Fibroblast of the aortic adventitia (primary cell): ENCODE results near the gene OR5AL1. TPM values are rescaled to one million over a fixed set of nuclear protein-coding genes. Genes with fewer than 3 reads are reported as not detected.
"Not testable (repeated sequence)": the region's sequence is repeated elsewhere in the genome, so short reads cannot be mapped to it uniquely, and the experiment has no call there.

Experiments used
- DNase-seq: peaks from one replicate; pipeline ENCODE4 v3.0.0-alpha.2; 2010; ENCODE audit warnings: low read depth
- H3K4me3 ChIP-seq: 2 replicates; pipeline ENCODE4 v1.5.1; 2011; ENCODE audit warnings: low read depth, mild to moderate bottlenecking, control low read depth, low read length, moderate library complexity
- total RNA-seq: library from RNA; depleted of rRNA; stranded (reverse); fragments of >200 nt; gene quantifications from 2 replicates; pipeline ENCODE4 v1.2.3, GENCODE V29; 2012; ENCODE audit warnings: low replicate concordance
- TF ChIP-seq, protein P1 (sequence below): IDR thresholded peaks from 2 replicates; pipeline ENCODE4 v1.5.1; 2011; ENCODE audit warnings: mild to moderate bottlenecking, low read length, control low read depth, inconsistent platforms; ENCODE audit not compliant: insufficient read depth

The OR5AL1 gene
- not detected in 2 replicates for total RNA-seq

- TF ChIP-seq, protein P1, sequence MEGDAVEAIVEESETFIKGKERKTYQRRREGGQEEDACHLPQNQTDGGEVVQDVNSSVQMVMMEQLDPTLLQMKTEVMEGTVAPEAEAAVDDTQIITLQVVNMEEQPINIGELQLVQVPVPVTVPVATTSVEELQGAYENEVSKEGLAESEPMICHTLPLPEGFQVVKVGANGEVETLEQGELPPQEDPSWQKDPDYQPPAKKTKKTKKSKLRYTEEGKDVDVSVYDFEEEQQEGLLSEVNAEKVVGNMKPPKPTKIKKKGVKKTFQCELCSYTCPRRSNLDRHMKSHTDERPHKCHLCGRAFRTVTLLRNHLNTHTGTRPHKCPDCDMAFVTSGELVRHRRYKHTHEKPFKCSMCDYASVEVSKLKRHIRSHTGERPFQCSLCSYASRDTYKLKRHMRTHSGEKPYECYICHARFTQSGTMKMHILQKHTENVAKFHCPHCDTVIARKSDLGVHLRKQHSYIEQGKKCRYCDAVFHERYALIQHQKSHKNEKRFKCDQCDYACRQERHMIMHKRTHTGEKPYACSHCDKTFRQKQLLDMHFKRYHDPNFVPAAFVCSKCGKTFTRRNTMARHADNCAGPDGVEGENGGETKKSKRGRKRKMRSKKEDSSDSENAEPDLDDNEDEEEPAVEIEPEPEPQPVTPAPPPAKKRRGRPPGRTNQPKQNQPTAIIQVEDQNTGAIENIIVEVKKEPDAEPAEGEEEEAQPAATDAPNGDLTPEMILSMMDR = no peak
- no peak for DNase-seq
- H3K4me3 ChIP-seq = no peak within 1 kb of the TSS
Observed at GRCh38 chr11:56412396-56412795, at the start of gene OR5AL1. TSS of gene OR5AL1 (plus strand) at chr11:56412696.

GRCh38 chr11:56375324-56375723 lies 37.2 kb upstream of the OR5AL1 start, which contains the start of gene OR8U1:
TSS of gene OR8U1 (plus strand) at chr11:56375624. CDS start at chr11:56375624, 0 bp downstream.
- no peak for DNase-seq
- TF ChIP-seq, protein P1 = no peak
- no peak within 1 kb of the TSS for H3K4me3 ChIP-seq

- H3K4me3 ChIP-seq = no peak overlapping the region
- TF ChIP-seq, protein P1 = no peak
- no peak for DNase-seq
Observed at GRCh38 chr11:56380120-56380519, 32.4 kb upstream of the OR5AL1 start.

- TF ChIP-seq, protein P1 = no peak
- H3K4me3 ChIP-seq = no peak overlapping the region
- DNase-seq = no peak
Observed at GRCh38 chr11:56394381-56394780, 18.1 kb upstream of the OR5AL1 start.

DNA sequence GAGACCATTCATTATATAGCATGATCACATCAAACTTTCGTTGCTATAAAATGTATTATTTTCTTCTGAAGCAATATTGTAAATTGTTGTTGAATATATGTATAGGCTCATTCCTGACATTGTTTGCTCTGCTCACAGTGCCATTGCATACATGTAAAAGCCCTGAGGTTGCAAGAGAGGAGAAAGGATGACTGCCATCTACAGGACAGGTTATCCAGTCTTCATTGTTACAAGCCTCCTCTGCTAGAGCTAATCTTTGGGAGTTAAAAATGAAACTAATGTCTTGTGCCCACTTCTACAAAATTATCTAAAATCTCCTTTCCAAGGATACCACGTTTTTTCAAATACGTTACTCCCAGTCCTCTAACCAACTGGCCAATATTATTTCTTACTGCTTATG lies 16.4 kb upstream of the OR5AL1 start:
- H3K4me3 ChIP-seq = no peak overlapping the region
- TF ChIP-seq, protein P1 = no peak
- DNase-seq = no peak

DNA sequence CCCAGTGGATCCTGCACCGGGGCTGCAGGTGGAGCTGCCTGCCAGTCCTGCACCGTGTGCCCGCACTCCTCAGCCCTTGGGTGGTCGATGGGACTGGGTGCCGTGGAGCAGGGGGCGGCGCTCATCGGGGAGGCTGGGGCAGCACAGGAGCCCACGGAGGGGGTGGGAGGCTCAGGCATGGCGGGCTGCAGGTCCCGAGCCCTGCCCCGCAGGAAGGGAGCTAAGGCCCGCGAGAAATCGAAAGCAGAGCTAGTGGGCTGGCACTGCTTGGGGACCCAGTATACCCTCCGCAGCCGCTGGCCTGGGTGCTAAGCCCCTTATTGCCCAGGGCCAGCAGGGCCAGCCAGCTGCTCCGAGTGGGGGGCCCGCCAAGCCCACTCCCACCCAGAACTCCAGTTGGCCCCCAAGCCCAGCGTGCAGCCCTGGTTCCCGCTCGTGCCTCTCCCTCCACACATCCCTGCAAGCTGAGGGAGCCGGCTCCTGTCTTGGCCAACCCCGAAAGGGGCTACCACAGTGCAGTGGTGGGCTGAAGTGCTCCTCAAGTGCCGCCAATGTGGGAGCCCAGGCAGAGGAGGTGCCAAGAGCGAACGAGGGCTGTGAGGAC lies 10.5 kb upstream of the OR5AL1 start:
- not testable (repeated sequence) for H3K4me3 ChIP-seq, DNase-seq

GRCh38 chr11:56404393-56404792 lies 8.1 kb upstream of the OR5AL1 start:
- H3K4me3 ChIP-seq = no peak overlapping the region
- TF ChIP-seq, protein P1 = no peak
- no peak for DNase-seq
